ENCODE measurements around the gene TOMM70. TPM values are rescaled to one million over a fixed set of nuclear protein-coding genes. Genes with fewer than 3 reads are reported as not detected.

TOMM70 gene
- total and polyA plus RNA-seq, 2 of the 4 experiments (the other 2 are of a cell fraction) = 24.6 to 35.1 TPM

- Histone ChIP-seq H3K18ac (ENCODE audit: low read depth, low read length) (no peak overlapping the region), H3K4me2 (ENCODE audit: low read depth, low read length) (no peak overlapping the region), H3K27me3 (ENCODE audit: control insufficient read depth, insufficient read depth, low read length) (no peaks in the 10 kb centered on the region), H3K23ac (ENCODE audit: low read depth, low read length) (no peak overlapping the region), H2BK20ac (ENCODE audit: low read depth, low read length) (no peak overlapping the region), H3K56ac (ENCODE audit: extremely low read depth, insufficient read depth, low read length) (no peak overlapping the region), H3K27ac (ENCODE audit: insufficient read depth, low read length) (no peak overlapping the region), H3K36me3 (ENCODE audit: control insufficient read depth, insufficient read depth, low read length) (no peaks in the 10 kb centered on the region), H3K4ac (ENCODE audit: low read depth, low read length) (no peak overlapping the region), H3K14ac (replicated peaks; ENCODE audit: low read depth, low read length) (no peak overlapping the region), H2BK120ac (ENCODE audit: low read depth, low read length) (no peak overlapping the region), H2AFZ (replicated peaks; ENCODE audit: low read length, poor library complexity) (no peak overlapping the region), H3K4me1 (ENCODE audit: control insufficient read depth, insufficient read depth, low read length) (no peaks in the 10 kb centered on the region), H3K9me3 (ENCODE audit: control insufficient read depth, insufficient read depth, low read length) (0 out of 2 replicates have a peak, but pooled peaks cover 2% of the 10 kb centered on the region), H3K79me1 (ENCODE audit: low read depth in 1 of 2, low read length in 2 of 2) (no peaks in the 10 kb centered on the region; a peak in 1 of 4 replicates), H3K4me3 (ENCODE audit: insufficient read depth, low read depth, low read length) (no peak overlapping the region), H4K91ac (ENCODE audit: insufficient read depth, low read depth, low read length) (no peak overlapping the region), H2AK9ac (replicated peaks; ENCODE audit: low read depth, low read length, poor library complexity) (no peak overlapping the region), H4K5ac (ENCODE audit: low read depth, low read length) (no peak overlapping the region), H2BK15ac (ENCODE audit: low read depth, low read length) (no peak overlapping the region), H4K8ac (ENCODE audit: low read depth in 2 of 2, low read length in 2 of 2) (no peak overlapping the region), H3K9me1 (ENCODE audit: insufficient read depth, low read length) (no peaks in the 10 kb centered on the region), H4K20me1 (ENCODE audit: insufficient read depth, low read length) (no peaks in the 10 kb centered on the region), H3K9ac (ENCODE audit: low read depth, low read length) (no peak overlapping the region), H2BK5ac (ENCODE audit: low read depth, low read length, poor library complexity, severe bottlenecking) (no peak overlapping the region), H2AK5ac (ENCODE audit: low read depth, low read length) (no peak overlapping the region)
- DNase-seq = no peak
- intact Hi-C loops (cut with micrococcal nuclease) = no loop called here
- no peak for ATAC-seq (ENCODE audit: low read depth)
- dilution Hi-C loops (cut with HindIII; ENCODE audit: low sequenced_read_pairs, unreplicated experiment) = no loop called here
- POLR2A ChIA-PET (ENCODE audit: unreplicated experiment) = no interaction called here
- TF ChIP-seq, protein P1, sequence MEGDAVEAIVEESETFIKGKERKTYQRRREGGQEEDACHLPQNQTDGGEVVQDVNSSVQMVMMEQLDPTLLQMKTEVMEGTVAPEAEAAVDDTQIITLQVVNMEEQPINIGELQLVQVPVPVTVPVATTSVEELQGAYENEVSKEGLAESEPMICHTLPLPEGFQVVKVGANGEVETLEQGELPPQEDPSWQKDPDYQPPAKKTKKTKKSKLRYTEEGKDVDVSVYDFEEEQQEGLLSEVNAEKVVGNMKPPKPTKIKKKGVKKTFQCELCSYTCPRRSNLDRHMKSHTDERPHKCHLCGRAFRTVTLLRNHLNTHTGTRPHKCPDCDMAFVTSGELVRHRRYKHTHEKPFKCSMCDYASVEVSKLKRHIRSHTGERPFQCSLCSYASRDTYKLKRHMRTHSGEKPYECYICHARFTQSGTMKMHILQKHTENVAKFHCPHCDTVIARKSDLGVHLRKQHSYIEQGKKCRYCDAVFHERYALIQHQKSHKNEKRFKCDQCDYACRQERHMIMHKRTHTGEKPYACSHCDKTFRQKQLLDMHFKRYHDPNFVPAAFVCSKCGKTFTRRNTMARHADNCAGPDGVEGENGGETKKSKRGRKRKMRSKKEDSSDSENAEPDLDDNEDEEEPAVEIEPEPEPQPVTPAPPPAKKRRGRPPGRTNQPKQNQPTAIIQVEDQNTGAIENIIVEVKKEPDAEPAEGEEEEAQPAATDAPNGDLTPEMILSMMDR (conservative IDR thresholded peaks at IDR 0.05; ENCODE audit: low read depth, low read length) = no peak
- TF ChIP-seq RFX5 (IDR thresholded peaks at IDR 0.05; ENCODE audit: low read depth, low read length) = no peak
- no peak for TF ChIP-seq MAFK (IDR thresholded peaks at IDR 0.05; ENCODE audit: low read depth, low read length)
- TF ChIP-seq, protein P2, sequence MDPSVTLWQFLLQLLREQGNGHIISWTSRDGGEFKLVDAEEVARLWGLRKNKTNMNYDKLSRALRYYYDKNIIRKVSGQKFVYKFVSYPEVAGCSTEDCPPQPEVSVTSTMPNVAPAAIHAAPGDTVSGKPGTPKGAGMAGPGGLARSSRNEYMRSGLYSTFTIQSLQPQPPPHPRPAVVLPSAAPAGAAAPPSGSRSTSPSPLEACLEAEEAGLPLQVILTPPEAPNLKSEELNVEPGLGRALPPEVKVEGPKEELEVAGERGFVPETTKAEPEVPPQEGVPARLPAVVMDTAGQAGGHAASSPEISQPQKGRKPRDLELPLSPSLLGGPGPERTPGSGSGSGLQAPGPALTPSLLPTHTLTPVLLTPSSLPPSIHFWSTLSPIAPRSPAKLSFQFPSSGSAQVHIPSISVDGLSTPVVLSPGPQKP (IDR thresholded peaks at IDR 0.05; ENCODE audit: borderline replicate concordance, low read depth, low read length) = no peak
- CTCF ChIA-PET = no interaction called here
- in situ Hi-C loops (cut with MboI; ENCODE audit: low sequenced_read_pairs) = no loop called here
- no TSS peak for BruUV-seq (replicated peaks)
Measured at GRCh38 chr3:100416176-100416575, 15.3 kb upstream of the TOMM70 start.

Measured in IMR-90 (cell line).